Measurements from ENCODE around the gene PDZD8.
"Not testable (repeated sequence)": the region's sequence is repeated elsewhere in the genome, so short reads cannot be mapped to it uniquely, and the experiment has no call there.

The PDZD8 gene

DNA sequence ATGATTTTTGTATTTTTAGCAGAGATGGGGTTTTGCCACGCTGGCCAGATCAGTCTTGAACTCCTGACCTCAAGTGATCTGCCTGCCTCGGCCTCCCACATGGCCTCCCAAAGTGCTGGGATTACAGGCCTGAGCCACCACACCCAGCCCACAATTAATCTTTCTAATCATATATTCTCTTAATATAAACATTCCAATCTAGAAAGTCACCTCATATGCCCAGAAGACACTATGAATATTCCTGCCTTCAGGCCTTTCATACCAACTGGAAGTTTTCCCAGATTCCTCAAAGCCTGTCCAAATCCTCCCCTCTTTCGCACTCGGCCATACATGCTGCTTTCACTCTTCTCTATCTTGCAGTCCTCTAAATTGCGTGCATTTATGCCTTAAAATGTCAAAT, 32.6 kb downstream of the PDZD8 start:
- DNase-seq: no peak

DNA sequence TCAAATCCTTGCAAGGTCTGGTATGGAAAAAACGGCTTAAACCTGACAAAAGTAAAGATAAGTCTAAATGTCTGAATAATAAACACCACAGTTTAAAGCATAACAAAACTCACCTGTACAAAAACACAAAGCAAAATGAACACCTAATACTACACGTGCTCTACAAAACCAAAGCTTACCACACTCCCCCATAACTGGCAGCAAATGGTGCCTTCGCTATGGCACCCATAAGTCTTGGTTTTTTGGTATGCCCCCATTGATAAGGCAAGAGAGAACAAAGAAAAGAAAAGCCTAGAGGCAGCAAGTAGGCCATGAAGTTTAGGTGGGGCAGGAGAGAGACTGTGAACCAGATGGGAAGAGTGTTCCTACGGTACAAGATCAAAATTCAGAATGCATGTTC, 34.2 kb downstream of the PDZD8 start:
- DNase-seq: no peak

DNA sequence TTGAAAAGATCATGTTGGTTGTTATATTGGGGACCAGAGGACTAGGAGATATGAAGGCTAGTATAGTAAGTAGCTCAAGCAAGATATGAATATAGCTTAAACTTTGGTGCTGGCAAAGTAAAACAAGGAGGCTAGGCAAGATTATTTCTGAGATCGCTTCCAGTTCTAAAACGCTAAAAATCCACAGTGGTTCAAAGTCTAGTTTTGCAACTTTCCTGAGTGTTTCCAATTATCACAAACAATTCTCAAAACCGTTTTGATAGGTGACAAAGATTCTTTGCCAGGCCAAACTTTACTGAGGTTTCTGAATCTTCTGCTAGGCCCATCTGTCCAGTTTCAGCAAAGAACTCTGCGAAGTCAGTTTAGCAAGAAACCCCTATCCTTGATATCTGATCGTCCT, 35.3 kb downstream of the PDZD8 start:
- no peak for DNase-seq

DNA sequence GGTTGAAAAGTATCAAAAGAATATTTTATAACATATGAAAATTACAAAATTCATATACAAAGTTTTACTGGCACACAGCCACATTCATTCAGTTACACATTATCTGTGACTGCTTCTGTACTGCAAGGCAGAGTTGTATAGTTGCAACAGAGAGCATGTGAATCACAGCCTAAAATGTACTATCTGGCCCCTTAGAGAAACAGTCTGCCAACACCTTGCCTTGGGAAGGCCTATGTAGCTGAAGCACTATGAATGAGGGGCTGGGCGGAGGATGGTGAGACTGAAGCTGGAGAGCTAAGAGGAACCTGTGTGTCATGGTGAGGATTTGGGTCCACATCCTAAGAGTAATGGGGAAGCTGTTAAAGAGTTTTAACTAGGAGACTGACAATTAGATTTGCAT, 35.7 kb downstream of the PDZD8 start:
- no peak for DNase-seq

DNA sequence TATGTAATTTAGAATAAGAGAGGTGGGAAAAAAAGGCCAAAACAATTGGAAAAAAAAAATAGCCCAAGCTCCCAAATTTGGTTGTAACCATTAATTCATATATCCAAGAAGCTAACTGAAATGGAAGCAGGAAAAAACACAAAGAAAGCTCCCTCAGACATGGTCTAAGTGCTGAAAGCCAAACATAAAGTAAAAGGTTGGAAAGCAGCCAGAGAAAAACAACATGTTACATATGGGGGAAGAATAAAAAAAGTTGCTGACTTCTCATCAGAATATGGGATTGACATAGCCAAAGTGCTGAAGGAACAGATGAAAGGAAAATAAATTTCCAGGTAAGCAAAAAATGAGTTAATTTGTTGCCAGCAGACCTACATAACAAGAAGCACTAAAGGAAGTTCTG, 40.3 kb downstream of the PDZD8 start:
- DNase-seq: no peak

DNA sequence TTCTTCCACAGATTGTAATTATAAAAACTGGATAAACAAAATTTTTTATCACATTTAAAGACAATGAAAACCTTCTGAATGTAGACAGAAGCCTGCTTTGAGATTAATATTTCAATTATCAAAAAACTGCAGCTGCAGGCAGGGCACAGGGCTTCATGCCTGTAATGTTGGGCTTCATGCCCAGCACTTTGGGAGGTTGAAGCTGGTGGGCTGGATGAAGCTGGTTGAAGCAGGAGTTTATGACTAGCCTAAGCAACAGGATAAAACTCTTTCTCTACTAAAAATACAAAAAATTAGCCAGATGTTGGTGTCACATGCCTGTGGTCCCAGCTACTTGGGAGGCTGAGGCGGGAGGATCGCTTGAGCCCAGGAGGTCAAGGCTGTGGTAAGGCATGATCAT, 41.2 kb downstream of the PDZD8 start:
- DNase-seq: no peak

DNA sequence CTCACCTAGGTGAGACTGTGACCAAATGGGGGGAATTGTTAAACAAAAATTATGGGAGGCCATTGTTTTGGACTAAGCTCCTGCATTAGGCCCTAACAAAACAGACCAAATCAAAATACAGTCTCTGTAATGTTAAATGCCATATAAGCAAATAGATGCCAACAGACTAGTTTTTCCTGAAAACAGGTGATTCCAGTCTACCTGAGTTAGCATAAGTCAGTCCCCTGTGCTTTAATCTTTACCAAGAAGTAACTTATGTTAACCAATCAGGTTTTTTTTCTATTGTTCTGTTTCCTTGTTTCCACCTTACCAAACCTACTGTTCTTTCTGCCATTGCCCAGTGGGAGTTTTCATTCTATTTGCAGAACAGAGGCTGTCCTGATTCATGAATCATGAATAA, 48.0 kb downstream of the PDZD8 start:
- DNase-seq: no peak

DNA sequence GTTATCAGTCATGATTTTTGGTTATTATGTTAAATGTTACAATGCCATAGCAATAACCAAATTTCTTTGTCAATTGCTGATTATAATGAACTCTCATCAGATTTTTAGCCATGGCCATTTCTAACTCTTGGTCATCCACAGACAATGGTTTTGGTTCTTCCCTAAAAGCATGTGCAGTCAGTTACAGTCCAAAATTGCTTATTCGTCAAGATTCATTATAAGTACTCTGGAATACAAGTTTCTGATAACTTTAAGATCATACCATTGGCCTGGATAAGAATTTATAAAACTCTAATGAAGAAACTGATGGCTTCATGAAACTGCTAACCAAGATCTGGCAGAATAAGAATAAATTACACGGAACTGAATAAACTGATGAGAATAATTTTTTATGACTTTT, 50.9 kb downstream of the PDZD8 start:
- DNase-seq: no peak

DNA sequence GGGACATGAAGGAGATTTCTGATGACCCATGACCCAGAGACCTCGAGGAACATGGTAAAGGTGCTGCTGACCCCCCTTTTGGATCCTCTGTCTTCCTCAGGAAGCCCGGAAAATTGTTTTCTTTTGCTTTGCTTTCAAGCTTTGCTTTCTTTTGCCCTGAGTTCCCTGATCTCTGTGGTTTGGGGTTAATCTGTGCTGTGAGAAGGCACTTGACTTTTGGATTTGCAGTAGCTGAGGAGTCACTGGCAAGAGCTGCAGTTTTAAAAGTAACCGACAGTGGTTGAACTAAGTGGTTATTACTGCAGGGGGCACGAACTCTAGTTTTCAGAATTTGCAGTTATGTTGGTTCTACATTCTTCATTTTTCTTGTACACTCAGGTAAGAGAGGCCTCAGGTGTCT, 53.0 kb downstream of the PDZD8 start:
- no peak for DNase-seq

DNA sequence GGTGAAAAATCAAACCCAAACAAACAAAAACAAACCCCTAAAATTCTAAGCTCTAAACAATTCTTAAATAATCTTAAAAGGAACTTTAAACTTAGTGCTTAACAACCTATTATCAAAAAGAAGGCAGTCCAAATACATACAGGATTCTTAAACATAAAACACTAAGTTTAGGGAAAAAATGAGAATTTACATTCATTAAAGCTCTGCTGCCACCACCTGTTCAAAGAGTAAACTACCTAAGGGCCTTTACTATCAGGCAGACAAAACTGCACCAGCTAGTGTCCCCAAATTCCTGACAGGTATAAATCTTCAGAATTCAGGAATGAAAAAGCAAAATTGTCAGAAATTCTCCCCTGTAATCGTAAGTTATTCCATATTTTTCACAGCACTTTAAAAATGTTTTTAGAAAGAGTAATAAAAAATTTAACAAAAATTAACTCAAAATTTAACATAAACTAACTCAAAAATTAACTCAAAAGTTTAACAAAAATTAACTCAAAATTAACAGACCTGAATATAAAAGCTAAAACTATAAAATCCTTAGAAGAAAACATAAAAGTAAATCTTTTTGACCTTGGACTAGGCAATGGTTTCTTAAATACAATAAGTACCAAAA, 55.1 kb downstream of the PDZD8 start:
- DNase-seq: peak; percentile 8

DNA sequence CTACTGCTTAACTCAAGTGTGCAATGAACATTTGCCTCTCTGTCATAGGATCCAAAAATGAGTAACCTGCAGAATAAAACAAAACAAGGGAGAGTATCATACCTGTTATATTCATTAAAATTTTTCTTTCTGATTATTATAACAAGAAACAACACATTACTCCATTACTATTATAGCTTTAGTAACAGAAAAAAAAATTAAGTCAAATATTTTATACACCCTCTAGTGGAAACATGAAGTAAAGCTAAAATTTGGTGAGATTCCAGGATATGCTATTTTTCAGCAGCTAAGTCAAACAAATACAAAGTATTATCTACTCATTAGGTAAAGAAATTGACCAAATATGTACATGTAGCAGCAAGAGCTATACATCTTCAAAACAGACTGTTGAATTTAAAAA, 56.3 kb downstream of the PDZD8 start:
- peak; percentile 15 for DNase-seq

DNA sequence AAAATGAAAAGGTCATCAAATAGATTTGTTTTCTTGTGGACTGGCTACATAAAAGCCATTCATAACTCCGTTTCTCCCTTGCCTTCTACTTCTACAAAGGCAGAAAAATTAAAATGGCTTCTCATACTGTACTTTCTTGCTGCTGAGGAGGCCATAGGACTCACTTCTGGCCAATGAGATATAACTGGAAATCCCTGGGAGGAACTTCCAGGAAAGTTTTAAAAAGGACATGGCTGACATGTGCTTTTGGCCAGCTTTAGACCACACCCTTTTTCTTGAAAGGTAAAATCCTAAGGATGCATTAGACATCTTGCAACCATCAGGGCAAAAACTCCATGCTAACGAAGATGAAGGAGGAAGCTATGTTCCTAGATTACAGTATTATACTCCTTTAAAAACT, 58.5 kb downstream of the PDZD8 start:
- DNase-seq: no peak

DNA sequence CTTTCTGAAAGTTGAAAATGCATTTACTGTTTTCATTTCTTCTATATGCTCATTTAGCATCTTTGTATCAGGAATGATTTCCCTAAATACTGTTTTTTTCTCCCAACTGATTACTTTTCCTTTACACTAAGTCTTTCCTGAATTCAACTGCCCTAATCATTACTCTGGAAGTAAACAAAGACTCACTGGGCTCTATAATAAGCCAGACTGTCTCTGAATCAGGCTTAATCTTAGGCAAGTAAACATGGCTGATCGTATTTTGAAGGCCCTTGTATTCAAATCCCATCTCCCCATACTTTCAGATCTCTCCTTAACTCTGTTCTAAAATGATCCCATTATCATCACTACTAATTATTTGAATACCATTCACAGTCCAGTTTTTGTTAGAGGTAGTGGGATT, 61.6 kb downstream of the PDZD8 start:
- DNase-seq: no peak

DNA sequence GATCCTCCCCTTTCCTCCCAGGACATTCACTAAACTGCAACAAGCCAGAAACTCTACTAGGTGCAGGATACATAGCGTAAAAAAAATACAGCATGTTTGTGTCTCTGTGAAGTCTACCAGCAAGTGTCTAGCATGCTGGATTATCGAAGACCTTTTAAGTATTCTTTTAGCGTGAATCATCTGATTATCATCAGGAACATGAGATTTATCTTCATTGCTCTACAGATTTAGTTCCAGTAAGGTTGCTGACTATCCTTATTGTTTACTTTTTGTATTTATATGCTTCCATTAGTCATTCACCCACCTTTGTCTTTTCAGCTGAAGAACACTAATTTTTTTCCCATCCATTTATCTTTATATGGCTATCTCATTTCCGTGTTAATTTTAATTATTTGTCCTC, 62.8 kb downstream of the PDZD8 start:
- no peak for DNase-seq

DNA sequence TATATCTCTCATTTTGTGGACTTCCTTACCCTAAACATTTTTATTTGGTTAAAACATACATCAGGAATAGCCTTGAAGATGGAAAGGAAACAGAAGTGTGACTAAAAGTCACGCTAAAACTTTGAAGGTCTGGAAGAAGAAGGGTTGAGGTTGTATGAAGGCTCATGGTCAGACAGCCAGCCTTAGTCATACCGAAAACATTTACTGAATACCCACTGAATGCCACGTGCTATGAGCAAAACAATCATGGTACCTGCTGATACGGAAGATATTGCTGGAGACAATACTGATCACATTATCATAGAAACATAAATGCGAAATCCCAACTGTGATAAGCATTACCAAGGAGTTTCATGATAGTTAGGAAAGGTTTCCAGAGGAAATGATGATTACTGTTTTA, 64.0 kb downstream of the PDZD8 start:
- no peak for DNase-seq

DNA sequence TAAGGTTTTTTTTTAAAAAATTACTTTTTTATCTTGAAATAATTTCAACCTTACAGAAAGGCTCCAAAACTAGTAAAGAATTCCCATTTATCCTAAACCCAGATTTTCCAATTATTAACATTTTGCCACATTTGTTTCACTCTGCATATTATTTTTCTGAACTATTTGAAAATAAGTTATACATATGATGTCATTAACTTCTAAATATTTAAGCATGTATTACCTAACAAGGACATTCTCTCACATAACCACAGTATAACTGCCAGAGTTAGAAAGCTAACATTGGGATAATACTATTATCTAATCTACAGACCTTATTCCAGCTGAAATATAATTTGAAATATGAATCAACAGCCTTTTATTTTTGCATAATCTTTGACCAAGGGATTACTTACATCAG, 68.6 kb downstream of the PDZD8 start:
- DNase-seq: no peak

DNA sequence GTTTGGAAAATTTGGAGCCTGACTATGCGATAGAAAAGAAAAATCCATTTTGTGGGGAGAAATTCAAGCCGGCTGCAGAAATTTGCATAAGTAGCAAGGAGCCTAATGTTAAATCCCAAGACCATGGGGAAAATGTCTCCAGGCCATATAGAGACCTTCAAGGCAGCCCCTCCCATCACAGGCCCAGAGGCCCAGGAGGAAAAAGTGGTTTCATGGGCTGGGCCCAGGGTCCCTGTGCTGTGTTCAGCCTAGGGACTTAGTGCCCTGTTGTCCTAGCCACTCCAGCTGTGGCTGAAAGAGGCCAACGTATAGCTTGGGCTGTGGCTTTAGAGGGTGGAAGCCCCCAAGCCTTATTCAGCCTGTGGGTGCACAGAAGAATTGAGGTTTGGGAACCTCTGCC, 71.8 kb downstream of the PDZD8 start:
- DNase-seq: not testable (repeated sequence)

DNA sequence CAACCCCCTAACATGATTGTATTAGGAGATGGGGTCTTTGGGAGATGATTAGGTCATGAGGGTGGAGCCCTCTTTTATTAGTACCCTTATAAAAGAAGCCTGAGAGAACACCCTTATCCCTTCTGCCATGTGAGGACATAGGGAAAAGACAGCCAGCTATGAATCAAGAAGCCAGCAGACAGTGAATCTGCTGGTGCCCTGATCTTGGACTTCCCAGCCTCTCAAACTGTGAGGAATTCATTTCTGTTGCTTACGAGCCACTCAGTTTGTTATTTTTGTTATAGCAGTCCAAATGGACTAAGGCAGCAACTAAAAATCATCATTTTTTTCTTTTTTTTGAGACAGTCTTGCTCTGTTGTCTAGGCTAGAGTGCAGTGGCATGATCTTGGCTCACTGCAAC, 74.6 kb downstream of the PDZD8 start:
- no peak for DNase-seq

DNA sequence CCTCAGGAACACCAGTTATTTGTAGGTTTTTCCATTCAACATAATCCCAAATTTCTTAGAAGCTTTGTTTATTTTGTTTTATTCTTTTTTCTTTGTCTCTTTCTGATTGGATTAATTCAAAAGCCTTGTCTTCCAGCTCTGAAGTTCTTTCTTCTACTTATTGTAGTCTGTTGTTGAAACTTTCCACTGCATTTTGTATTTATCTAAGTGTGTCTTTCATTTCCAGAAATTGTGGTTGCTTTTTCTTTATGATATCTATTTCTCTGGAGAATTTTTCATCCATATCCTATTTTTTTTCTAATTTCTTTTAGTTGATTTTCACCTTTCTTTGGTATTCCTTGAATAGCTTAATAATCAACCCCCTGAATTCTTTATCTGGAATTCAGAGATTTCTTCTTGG, 75.8 kb downstream of the PDZD8 start:
- no peak for DNase-seq

DNA sequence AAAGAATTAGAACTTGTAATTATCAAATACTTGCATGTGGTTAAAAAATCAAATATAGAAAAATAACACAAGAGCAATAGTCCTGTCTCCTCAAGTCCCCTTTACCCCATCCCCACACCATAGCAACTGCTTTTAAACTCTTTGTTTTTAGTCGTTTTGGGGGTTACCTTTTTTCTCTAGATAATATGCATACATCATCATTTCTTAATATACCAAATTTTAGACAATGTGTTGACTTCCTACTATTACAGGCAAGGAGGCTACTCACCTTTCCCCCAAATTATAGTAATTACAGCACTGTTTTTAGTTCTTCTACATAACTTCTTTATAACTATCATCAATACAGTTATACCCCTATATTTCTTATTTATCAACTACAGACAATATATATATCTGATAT, 77.0 kb downstream of the PDZD8 start:
- no peak for DNase-seq

DNA sequence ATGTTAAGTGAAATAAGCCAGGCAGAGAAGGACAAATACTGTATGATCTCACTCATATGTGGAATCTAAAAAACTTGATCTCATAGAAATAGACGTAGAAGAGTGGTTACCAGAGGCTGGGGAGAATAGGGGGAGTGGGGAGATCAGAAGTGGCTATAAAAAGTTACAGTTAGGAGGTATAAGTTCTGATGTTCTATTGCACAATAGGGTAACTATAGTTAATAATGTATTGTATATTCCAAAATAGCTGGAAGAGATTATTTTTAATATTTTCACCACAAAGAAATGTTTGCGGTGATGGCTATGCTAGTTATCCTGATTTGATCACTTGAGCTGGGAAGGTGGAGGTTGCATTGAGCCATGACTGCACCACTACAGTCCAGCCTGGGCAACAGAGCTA, 80.5 kb downstream of the PDZD8 start:
- no peak for DNase-seq

DNA sequence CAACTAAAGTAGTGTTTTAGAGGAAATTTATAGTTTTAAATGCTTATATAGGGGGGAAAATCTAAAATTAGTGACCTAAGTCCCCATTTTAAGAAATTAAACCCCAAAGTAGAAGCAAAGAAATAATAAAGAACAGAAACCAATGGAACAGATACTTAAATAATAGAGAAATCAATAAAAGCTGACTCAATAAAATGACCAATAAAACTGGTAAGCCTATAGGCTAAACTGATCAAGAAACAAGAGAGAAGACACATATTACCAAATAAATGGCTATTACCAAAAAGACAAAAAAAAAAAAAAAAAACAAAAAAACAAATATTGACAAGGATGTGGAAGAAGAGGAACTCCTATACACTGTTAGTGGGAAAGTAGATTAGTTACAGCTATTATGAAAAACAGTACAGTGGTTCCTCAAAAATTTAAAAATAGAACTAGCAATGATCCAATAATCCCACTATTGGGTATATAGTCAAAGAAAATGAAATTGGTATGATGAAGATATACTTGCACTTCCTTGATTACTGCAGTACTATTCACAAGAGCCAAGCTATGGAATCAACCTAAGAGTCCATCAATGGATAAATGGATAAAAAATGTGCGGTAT, 81.1 kb downstream of the PDZD8 start:
- DNase-seq: no peak

DNA sequence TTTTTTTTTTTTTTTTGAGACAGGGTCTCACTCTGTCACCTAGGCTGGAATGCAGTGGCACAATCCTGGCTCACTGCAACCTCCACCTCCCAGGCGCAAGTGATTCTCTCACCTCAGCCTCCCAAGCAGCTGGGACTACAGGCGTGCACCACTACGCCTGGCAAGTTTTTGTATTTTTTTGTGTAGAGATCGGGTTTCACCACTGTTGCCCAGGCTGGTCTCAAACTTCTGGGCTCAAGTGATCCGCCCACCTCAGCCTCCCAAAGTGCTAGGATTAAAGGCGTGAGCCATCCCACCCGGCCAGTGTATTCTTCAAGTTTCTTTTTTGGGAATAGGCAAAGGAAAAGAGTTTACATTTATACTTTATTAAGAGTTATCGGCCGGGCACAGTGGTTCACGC, 84.4 kb downstream of the PDZD8 start:
- not testable (repeated sequence) for DNase-seq

DNA sequence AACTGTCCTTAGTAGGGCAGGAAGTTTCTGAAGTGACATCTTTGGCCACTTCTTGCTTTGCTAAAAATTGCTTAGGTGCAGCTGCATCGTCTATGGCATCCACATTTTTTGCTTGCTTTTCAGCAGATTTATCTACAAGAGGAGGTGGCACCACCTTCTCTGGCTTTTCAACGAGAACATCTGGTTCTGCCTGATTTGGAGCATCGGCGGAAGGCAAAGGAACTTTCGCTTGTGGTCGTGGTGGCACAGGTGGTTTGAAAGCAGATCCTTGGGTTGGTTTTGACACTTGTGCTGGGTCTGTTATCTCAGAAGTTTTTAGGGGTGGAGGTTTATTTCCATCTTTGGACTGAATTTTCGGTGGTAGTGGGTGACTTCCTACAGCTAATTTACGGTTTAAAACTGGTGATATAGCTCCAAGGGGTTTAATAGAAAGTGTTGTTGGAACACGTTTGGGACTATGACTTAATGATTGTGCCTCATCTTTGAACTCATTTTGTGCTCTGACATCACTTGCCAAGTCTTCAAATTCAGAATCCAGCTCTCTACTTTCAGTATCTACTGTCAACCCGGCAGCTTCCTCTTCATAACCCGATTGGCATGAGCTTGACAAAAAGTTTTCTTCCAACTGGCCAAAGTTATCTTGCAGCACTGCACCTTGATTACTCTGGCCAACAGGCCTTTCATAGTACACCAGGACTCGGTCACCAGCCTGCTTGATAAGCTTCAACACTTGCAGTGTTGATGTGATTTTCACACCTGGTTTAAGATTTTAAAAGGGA, 90.3 kb downstream of the PDZD8 start:
- DNase-seq: no peak

DNA sequence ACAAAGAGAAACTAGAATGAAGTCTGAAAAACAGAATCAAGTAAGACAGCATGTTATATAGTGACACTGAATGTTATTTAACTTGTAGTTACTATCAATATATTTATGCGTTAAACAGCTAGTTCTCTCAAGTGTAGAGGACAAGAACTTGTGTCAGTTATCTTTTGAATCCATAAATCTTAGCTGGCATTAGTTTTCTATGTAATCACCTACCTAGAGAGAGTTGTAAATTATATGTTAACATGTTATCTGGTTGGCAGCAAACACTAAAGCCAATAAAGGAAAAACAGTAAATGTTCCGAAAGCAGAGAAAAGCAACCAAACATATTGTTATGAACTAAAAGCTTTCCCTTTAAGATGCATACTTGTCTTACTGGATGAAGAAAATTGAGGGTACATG, 97.6 kb downstream of the PDZD8 start:
- no peak for DNase-seq
